Mesendoderm (in vitro differentiated cells): ENCODE results near the gene SNX32.
A peak's percentile ranks its signal among the peaks of the same experiment; 100 is the strongest.
"Not testable (repeated sequence)": the region's sequence is repeated elsewhere in the genome, so short reads cannot be mapped to it uniquely, and the experiment has no call there.

ENCODE experiments used
- DNase-seq: peaks from one replicate; pipeline ENCODE4 v3.0.0; 2013
- H2AK5ac ChIP-seq: 2 replicates; pipeline ENCODE4 v1.6.1; 2013; ENCODE audit warnings: low read length, inconsistent platforms
- H2BK120ac ChIP-seq: 2 replicates; pipeline ENCODE4 v1.6.1; 2013; ENCODE audit warnings: low read depth, mild to moderate bottlenecking, low read length, moderate library complexity, mixed read lengths
- H2BK15ac ChIP-seq: replicated peaks from 2 replicates; pipeline ENCODE4 v1.6.1; 2013; ENCODE audit warnings: low read depth, mild to moderate bottlenecking, moderate library complexity
- H2BK5ac ChIP-seq: 2 replicates; pipeline ENCODE4 v1.6.1; 2013; ENCODE audit warnings: low read length, inconsistent platforms
- H3K18ac ChIP-seq: 2 replicates; pipeline ENCODE4 v1.6.1; 2013; ENCODE audit warnings: mild to moderate bottlenecking, low read length, mixed read lengths
- H3K23ac ChIP-seq: one replicate; pipeline ENCODE4 v1.6.1; 2013; ENCODE audit warnings: low read length
- H3K27ac ChIP-seq: 2 replicates; pipeline ENCODE4 v1.5.1; 2013; ENCODE audit warnings: low read depth, mild to moderate bottlenecking, inconsistent platforms, low read length, moderate library complexity
- H3K27me3 ChIP-seq: 2 replicates; pipeline ENCODE4 v1.6.1; 2013; ENCODE audit warnings: low read length, control low read depth, mild to moderate bottlenecking, inconsistent platforms; ENCODE audit not compliant: insufficient read depth, poor library complexity
- H3K36me3 ChIP-seq: 2 replicates; pipeline ENCODE4 v1.6.1; 2013; ENCODE audit warnings: low read length, inconsistent platforms; ENCODE audit not compliant: control insufficient read depth, insufficient read depth
- H3K4ac ChIP-seq: one replicate; pipeline ENCODE4 v1.6.1; 2013; ENCODE audit warnings: low read depth, mild to moderate bottlenecking, low read length, moderate library complexity
- H3K4me1 ChIP-seq: 2 replicates; pipeline ENCODE4 v1.6.1; 2013; ENCODE audit warnings: low read depth, low read length, inconsistent platforms; ENCODE audit not compliant: control insufficient read depth
- H3K4me2 ChIP-seq: 2 replicates; pipeline ENCODE4 v1.6.1; 2013; ENCODE audit warnings: low read length
- H3K4me3 ChIP-seq: 2 replicates; pipeline ENCODE4 v1.5.1; 2013; ENCODE audit warnings: mild to moderate bottlenecking, low read length
- H3K56ac ChIP-seq: one replicate; pipeline ENCODE4 v1.6.1; 2013; ENCODE audit warnings: low read length
- H3K79me1 ChIP-seq: 2 replicates; pipeline ENCODE4 v1.6.1; 2013; ENCODE audit warnings: low read length, inconsistent platforms
- H3K79me2 ChIP-seq: 2 replicates; pipeline ENCODE4 v1.6.1; 2013; ENCODE audit warnings: mild to moderate bottlenecking, low read length; ENCODE audit not compliant: control insufficient read depth, insufficient read depth
- H3K9ac ChIP-seq: 2 replicates; pipeline ENCODE4 v1.6.1; 2013; ENCODE audit warnings: low read length, inconsistent platforms
- H4K5ac ChIP-seq: one replicate; pipeline ENCODE4 v1.6.1; 2013; ENCODE audit warnings: low read length
- H4K8ac ChIP-seq: one replicate; pipeline ENCODE4 v1.6.1; 2013; ENCODE audit warnings: low read depth, mild to moderate bottlenecking, control low read depth, low read length, moderate library complexity
- WGBS: extraction: QIAGEN DNeasy Blood & Tissue Kit; methylation state at CpG from one replicate; pipeline ENCODE4 v1.1.7; 2013; ENCODE audit warnings: low lambda C conversion rate, missing lambda C conversion rate; ENCODE audit not compliant: insufficient coverage; ENCODE audit errors: extremely low coverage; 5-methylcytosine and 5-hydroxymethylcytosine counted together

The SNX32 gene

DNA sequence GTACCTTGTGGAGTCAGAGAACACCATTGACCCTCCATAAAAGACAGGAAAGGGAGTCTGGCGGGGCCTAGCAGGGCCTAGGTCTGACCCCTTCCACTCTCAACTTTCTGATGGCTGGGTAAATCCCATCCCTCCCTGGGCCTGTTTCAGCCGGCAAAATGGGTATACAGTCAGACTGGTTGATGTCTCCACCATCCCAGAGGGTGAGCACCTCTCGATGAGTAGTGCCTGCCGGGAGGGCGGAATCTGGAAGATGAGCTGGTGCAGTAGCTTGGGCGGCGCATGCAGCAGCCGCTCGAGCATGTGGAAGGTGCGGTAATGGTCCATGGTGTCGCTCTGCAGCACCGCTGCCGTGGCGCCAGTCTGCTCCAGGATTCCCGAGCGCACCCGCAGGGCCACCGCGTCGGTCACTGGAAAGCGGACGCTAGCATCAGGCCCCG lies 54.0 kb downstream of the SNX32 start:
- Histone ChIP-seq H3K79me2 (peaks cover 3% of the 10 kb centered on the region), H3K36me3 (peaks cover 14% of the 10 kb centered on the region)
- WGBS: no CpG with 5 or more reads among the region's 23 CpGs

DNA sequence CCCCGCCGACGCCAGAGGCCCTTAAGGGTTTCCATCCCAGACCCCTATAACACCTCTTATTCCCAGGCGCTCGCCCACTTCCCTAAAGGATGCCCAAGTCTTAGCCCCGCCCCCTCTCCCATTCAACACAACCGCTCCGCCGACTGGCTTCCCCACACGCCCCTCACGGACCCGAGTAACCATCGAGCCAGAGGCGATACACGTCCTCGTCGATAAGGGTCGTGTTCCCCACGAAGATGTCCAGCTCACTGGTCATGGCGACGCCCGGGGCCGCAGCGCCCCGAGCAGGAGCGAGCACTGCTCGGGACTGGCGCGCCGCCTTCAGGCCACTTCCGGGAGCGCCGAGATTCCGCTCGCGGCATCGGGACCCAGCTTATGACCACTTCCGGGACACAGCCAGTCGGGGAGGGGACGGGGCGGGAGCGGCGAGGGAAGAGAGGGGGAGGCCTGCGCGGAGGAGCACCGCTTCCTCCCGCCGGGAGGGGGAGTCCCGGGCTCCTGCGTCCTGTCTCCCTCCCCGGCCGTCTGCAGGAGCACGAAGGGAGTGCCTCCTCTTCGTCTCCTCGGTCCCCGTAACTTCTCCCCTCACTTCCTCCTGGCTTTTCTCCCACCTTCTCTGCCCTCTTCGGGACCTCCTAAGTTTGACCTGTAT lies 54.5 kb downstream of the SNX32 start, which contains the start of gene FIBP:
FIBP (minus strand) TSS at position 309 of the 652 bp plus-strand sequence; CDS start at position 256, 53 bp downstream.
- no peak within 1 kb of the TSS for H2BK15ac ChIP-seq
- H3K79me2 ChIP-seq: peaks cover 3% of the 10 kb centered on the region
- no peak within 1 kb of the TSS for H3K4ac ChIP-seq
- peaks cover 12% of the 10 kb centered on the region for H3K36me3 ChIP-seq
- no peak within 1 kb of the TSS for H2BK5ac ChIP-seq
- H3K27me3 ChIP-seq: no peaks in the 10 kb centered on the region
- H3K27ac ChIP-seq: peak within 1 kb of the TSS; percentile 59
- H3K56ac ChIP-seq: peak within 1 kb of the TSS; percentile 97
- no peak within 1 kb of the TSS for H2BK120ac ChIP-seq
- peaks cover 9% of the 10 kb centered on the region for H3K79me1 ChIP-seq
- peaks cover 6% of the 10 kb centered on the region for H3K4me1 ChIP-seq
- peak within 1 kb of the TSS; percentile 96 for H3K4me2 ChIP-seq
- peak within 1 kb of the TSS; percentile 84 for H3K4me3 ChIP-seq
- peak within 1 kb of the TSS; percentile 29 for H3K18ac ChIP-seq
- WGBS: no CpG with 5 or more reads among the region's 57 CpGs
- H4K8ac ChIP-seq: no peak within 1 kb of the TSS
- peak within 1 kb of the TSS; percentile 94 for H3K23ac ChIP-seq
- H3K9ac ChIP-seq: peak within 1 kb of the TSS; percentile 96
- H2AK5ac ChIP-seq: peak within 1 kb of the TSS; percentile 74
- DNase-seq: peak; percentile 98
- H4K5ac ChIP-seq: no peak within 1 kb of the TSS

More for the DNA sequence above, 54.0 kb downstream of the SNX32 start:
- Histone ChIP-seq H3K4me3 (peak overlapping the region; percentile 84), H3K18ac (no peak overlapping the region), H2BK120ac (no peak overlapping the region), H2AK5ac (peak overlapping the region; percentile 74), H3K9ac (peak overlapping the region; percentile 96), H3K79me1 (peaks cover 9% of the 10 kb centered on the region), H4K8ac (no peak overlapping the region), H2BK5ac (no peak overlapping the region), H3K27me3 (no peaks in the 10 kb centered on the region), H3K23ac (no peak overlapping the region), H3K4me1 (peaks cover 6% of the 10 kb centered on the region), H3K4ac (no peak overlapping the region), H3K4me2 (peak overlapping the region; percentile 96), H3K56ac (peak overlapping the region; percentile 97), H4K5ac (no peak overlapping the region), H2BK15ac (no peak overlapping the region), H3K27ac (peak overlapping the region; percentile 59)
- no peak for DNase-seq

DNA sequence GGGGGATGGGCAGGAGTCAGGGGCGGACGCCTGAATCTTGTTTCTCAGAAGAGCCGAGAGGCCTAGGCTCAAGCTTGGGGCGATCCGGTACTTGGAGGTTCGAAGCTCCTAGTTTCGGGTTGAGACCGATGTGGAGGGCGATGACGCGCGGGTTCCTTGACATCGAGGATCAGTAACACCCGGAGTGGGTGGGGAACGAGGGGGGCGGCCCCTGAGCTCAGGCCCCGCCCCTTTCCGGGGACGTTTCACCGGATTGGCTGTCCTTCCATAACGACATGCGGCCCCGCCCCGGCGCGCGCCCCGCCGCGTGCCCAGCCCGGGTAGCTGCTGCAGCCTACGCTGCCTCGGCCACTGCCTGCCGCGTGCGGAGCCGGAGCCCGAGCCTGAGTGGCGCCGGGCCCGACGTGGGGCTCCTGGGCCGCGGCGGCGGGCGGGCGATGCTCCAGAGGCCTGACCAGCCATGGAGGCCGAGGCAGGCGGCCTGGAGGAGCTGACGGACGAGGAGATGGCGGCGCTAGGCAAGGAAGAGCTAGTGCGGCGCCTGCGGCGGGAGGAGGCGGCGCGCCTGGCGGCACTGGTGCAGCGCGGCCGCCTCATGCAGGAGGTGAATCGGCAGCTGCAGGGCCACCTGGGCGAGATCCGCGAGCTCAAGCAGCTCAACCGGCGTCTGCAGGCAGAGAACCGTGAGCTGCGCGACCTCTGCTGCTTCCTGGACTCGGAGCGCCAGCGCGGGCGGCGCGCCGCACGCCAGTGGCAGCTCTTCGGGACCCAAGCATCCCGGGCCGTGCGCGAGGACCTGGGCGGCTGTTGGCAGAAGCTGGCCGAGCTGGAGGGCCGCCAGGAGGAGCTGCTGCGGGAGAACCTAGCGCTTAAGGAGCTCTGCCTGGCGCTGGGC lies 56.8 kb downstream of the SNX32 start, which contains the start of gene CCDC85B:
CCDC85B (plus strand) TSS at position 350 of the 895 bp plus-strand sequence; CDS start at position 461, 111 bp downstream.
- H4K5ac ChIP-seq: no peak within 1 kb of the TSS
- no peaks in the 10 kb centered on the region for H3K27me3 ChIP-seq
- peak within 1 kb of the TSS; percentile 82 for H3K18ac ChIP-seq
- H3K23ac ChIP-seq: peak within 1 kb of the TSS; percentile 80
- peaks cover 3% of the 10 kb centered on the region for H3K79me2 ChIP-seq
- H3K9ac ChIP-seq: peak within 1 kb of the TSS; percentile 75
- H2BK5ac ChIP-seq: no peak within 1 kb of the TSS
- no CpG with 5 or more reads among the region's 94 CpGs for WGBS
- peak; percentile 96 for DNase-seq
- H3K56ac ChIP-seq: peak within 1 kb of the TSS; percentile 98
- peak within 1 kb of the TSS; percentile 60 for H3K27ac ChIP-seq
- peaks cover 6% of the 10 kb centered on the region for H3K4me1 ChIP-seq
- H3K4ac ChIP-seq: peak within 1 kb of the TSS; percentile 38
- H2BK120ac ChIP-seq: no peak within 1 kb of the TSS
- H3K36me3 ChIP-seq: peaks cover 2% of the 10 kb centered on the region
- no peak within 1 kb of the TSS for H2AK5ac ChIP-seq
- no peak within 1 kb of the TSS for H4K8ac ChIP-seq
- H3K79me1 ChIP-seq: peaks cover 8% of the 10 kb centered on the region
- H3K4me2 ChIP-seq: peak within 1 kb of the TSS; percentile 58
- peak within 1 kb of the TSS; percentile 44 for H3K4me3 ChIP-seq
- H2BK15ac ChIP-seq: no peak within 1 kb of the TSS

DNA sequence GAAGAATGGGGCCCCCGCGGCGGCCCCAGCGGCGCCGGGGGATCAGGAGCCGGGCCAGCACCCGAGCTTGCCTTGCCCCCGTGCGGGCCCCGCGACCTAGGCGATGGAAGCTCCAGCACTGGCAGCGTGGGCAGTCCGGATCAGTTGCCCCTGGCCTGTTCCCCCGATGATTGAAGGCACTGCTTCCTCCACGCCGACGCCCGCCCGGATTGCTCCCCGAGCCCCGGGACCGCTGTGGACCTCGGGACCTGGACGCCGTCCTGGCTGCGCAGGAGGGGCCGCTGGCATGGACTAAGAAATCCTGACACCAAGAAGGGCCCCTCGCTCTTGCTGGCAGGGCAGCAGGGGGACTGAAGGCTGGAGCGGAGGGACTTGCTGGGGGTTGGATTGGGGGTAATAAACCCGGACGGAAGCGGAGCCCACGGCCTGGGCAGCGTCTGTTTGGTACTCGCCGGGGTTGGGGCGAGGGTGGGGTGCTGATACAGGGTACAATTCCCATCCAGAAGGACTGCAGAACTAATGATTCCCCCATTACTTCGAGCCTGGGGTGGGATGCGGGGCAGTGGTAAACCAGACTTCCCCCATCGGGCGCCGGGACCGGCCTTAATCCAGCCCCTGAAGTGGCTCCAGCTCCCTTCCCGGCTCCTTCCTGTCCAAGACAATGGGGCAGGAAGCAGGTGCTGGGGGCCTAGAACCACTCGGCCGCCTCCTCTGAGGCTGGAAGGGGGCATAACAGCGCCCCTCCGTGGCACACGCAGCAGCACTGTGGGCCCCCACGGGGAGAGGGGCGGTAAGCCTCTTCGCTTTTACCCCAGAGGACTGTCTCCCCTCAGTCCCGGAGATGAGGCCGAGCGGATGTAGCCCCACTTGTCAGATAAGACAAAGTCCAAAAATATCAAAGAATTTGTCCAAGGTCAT lies 57.7 kb downstream of the SNX32 start:
- no peak overlapping the region for H2AK5ac ChIP-seq
- peak overlapping the region; percentile 38 for H3K4ac ChIP-seq
- H3K9ac ChIP-seq: peak overlapping the region; percentile 75
- peak overlapping the region; percentile 54 for H3K4me2 ChIP-seq
- H2BK5ac ChIP-seq: no peak overlapping the region
- peak overlapping the region; percentile 44 for H3K4me3 ChIP-seq
- H3K4me1 ChIP-seq: peaks cover 6% of the 10 kb centered on the region
- H3K23ac ChIP-seq: peak overlapping the region; percentile 45
- no CpG with 5 or more reads among the region's 57 CpGs for WGBS
- H3K79me1 ChIP-seq: peaks cover 8% of the 10 kb centered on the region
- peak overlapping the region; percentile 98 for H3K56ac ChIP-seq
- peaks cover 3% of the 10 kb centered on the region for H3K79me2 ChIP-seq
- peak overlapping the region; percentile 82 for H3K18ac ChIP-seq
- no peaks in the 10 kb centered on the region for H3K27me3 ChIP-seq
- H4K5ac ChIP-seq: no peak overlapping the region
- no peak overlapping the region for H2BK120ac ChIP-seq
- DNase-seq: peak; percentile 73
- H4K8ac ChIP-seq: no peak overlapping the region
- H3K36me3 ChIP-seq: no peaks in the 10 kb centered on the region
- H3K27ac ChIP-seq: no peak overlapping the region
- no peak overlapping the region for H2BK15ac ChIP-seq

DNA sequence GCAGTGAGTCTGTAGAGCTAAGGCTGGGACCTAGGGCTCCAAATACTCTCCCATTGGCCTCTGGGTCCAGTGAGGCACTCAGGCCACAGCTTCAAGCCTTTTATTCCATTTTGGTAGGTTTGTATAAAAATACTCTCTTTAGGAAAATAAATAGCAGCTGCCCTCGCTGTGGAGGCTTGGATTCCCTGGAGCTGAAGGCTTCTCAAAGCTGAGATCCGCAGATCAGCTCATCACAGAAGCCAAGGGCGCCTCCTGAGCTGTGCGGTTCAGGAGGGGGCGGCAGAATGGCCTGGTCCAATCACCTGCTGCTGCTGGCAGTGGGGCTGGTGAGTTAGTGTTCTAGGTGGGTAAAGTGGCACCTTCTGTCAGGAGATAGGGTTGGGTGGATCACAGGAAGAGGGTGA lies 58.4 kb downstream of the SNX32 start:
- no CpG with 5 or more reads among the region's 5 CpGs for WGBS
- H3K4me1 ChIP-seq, H2BK120ac ChIP-seq, H4K8ac ChIP-seq, H3K36me3 ChIP-seq, H3K79me2 ChIP-seq, H2BK15ac ChIP-seq, H3K4ac ChIP-seq, DNase-seq, H3K18ac ChIP-seq, H4K5ac ChIP-seq, H3K27ac ChIP-seq, H2AK5ac ChIP-seq, H3K4me3 ChIP-seq, H3K27me3 ChIP-seq, H2BK5ac ChIP-seq, H3K79me1 ChIP-seq, H3K23ac ChIP-seq: not testable (repeated sequence)
- Histone ChIP-seq H3K56ac (peak overlapping the region; percentile 98), H3K9ac (peak overlapping the region; percentile 75), H3K4me2 (peak overlapping the region; percentile 54)
